T-cell (primary cell): ENCODE results near the gene TPM3. TPM values are rescaled to one million over a fixed set of nuclear protein-coding genes. Genes with fewer than 3 reads are reported as not detected.

Experiments used
- ATAC-seq, 4 experiments: fragments of 200-7000 bp in 3 of 4; fragments of 150-1000 bp in 1 of 4; cut with Tn5 transposase; replicated peaks in 1 of 4; 1 replicate in 3 of 4; 2 replicates in 1 of 4; pipeline ENCODE4 v1.10.0; 2021; ENCODE audit warnings: moderate library complexity in 3 of 4, mild to moderate bottlenecking in 2 of 4, moderate number of reproducible peaks in 1 of 4
- CTCF ChIA-PET, 2 donors: fragments of 300-600 bp; sonication (Branson Sonifier 250); formaldehyde crosslinking; loops; one replicate each; lab custom pipeline; 2022; ENCODE audit warnings: antibody characterized with exemption in 2 of 2; lab: Charles Lee
- POLR2A ChIA-PET, 2 donors: fragments of 300-600 bp; sonication (Branson Sonifier 250); formaldehyde crosslinking; loops; one replicate each; lab custom pipeline; 2022; ENCODE audit warnings: antibody characterized with exemption in 2 of 2; lab: Charles Lee
- DNase-seq, 35 experiments: peaks; one replicate each; pipeline versions ENCODE4 v3.0.0 to v3.0.0-alpha.2; 2013 to 2023
- H3K27ac ChIP-seq: one replicate; pipeline ENCODE4 v1.5.1; 2013; ENCODE audit warnings: low read length
- H3K27me3 ChIP-seq, 2 experiments: replicated peaks in 1 of 2; 1 replicate in 1 of 2; 2 replicates in 1 of 2; pipeline versions ENCODE4 v1.6.1 to v1.7.0; 2013; ENCODE audit warnings: low read length in 1 of 2, mixed read lengths in 1 of 2; ENCODE audit not compliant: control insufficient read depth in 2 of 2, insufficient read depth in 2 of 2; ENCODE audit errors: extremely low read depth in 1 of 2
- H3K36me3 ChIP-seq, 2 donors: 1 replicate in 1 of 2; 2 replicates in 1 of 2; pipeline versions ENCODE4 v1.6.1 to v1.7.0; 2013; ENCODE audit warnings: low read length in 1 of 2; ENCODE audit not compliant: control insufficient read depth in 2 of 2, insufficient read depth in 1 of 2; ENCODE audit errors: extremely low read depth in 1 of 2
- H3K4me1 ChIP-seq, 2 experiments: 1 replicate in 1 of 2; 2 replicates in 1 of 2; pipeline versions ENCODE4 v1.6.1 to v1.7.0; 2013; ENCODE audit warnings: low read length in 2 of 2, mixed read lengths in 1 of 2; ENCODE audit not compliant: insufficient read depth in 2 of 2, control insufficient read depth in 1 of 2; ENCODE audit errors: extremely low read depth in 1 of 2
- H3K4me3 ChIP-seq, 2 donors: 1 replicate in 1 of 2; 2 replicates in 1 of 2; pipeline versions ENCODE4 v1.5.1 to v1.7.0; 2013; ENCODE audit warnings: mild to moderate bottlenecking in 2 of 2, low read length in 1 of 2, moderate library complexity in 1 of 2; ENCODE audit not compliant: control insufficient read depth in 1 of 2; ENCODE audit errors: extremely low read depth in 1 of 2
- H3K9me3 ChIP-seq: 2 replicates; pipeline ENCODE4 v1.7.0; 2013
- H3K27ac Mint-ChIP-seq, 2 donors: one replicate each; pipeline ENCODE4 v1.8.0; 2020 to 2021; ENCODE audit warnings: mild to moderate bottlenecking in 2 of 2, mixed read lengths in 2 of 2
- H3K27me3 Mint-ChIP-seq, 2 donors: one replicate each; pipeline ENCODE4 v1.8.0; 2021 to 2022; ENCODE audit warnings: mixed read lengths in 2 of 2
- H3K36me3 Mint-ChIP-seq: one replicate; pipeline ENCODE4 v1.8.0; 2021; ENCODE audit warnings: mixed read lengths
- H3K4me1 Mint-ChIP-seq, 3 donors: one replicate each; pipeline ENCODE4 v1.8.0; 2020 to 2022; ENCODE audit warnings: mixed read lengths in 3 of 3, mild to moderate bottlenecking in 1 of 3
- H3K4me3 Mint-ChIP-seq, 3 donors: one replicate each; pipeline ENCODE4 v1.8.0; 2020 to 2022; ENCODE audit warnings: mild to moderate bottlenecking in 3 of 3, mixed read lengths in 3 of 3, moderate library complexity in 3 of 3
- H3K9me3 Mint-ChIP-seq, 3 donors: one replicate each; pipeline ENCODE4 v1.8.0; 2020 to 2022; ENCODE audit warnings: mixed read lengths in 3 of 3
- WGBS: methylation state at CpG from one replicate; pipeline ENCODE4 v1.1.5; 2013; ENCODE audit warnings: missing lambda C conversion rate; ENCODE audit not compliant: insufficient coverage; 5-methylcytosine and 5-hydroxymethylcytosine counted together
- total RNA-seq, 35 experiments: library from RNA in 6 of 35; stranded (reverse) in 6 of 35; fragments of 120-200 nt in 1 of 35; gene quantifications; one replicate each; pipeline versions ENCODE4 v1.2.1 to v1.2.4 and lab custom pipeline; 2013 to 2026

Gene TPM3
- total RNA-seq, 5 donors from 2014 or later (not counting 1 experiment from before 2014, with no cell fraction given) = 340 to 396 (median 363) TPM

DNA sequence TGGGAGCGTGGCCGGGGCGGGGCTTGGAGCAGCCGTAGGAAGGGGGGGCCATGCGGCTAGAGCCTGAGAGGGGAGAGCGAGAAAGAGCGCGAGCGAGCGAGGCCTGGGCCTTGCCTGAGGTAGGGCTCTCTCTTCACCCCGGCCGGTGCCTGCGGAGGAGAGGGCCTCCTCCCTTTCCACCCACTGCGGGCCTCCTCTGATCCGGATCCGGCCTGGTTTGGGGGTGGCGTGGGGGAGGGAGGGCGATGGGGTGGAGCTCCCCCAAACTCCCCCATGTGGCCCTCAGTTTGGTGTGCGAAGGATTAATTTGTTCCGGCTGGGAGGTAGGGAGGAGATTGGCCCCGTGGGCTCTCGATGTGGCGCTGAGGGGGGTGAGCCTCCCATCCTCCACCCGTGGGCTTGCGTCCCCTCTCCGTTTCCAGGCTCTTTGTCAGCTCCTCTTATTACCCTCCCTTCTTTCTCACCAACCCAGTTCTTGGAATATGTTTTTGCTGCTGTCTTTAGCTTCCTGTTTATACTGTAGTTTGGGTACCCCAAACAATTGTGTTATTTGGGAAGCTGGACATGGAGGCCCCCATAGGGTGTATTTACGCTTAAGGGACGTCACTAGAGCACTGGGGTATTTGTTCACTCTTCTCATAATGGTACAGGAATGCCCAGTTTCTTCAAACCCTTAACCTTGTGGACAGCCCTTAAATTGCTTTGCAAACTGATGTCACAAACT is 29.5 kb upstream of the TPM3 start:
- Mint-ChIP-seq H3K36me3 (peaks cover 37% of the 10 kb centered on the region), H3K27me3 (no peaks in the 10 kb centered on the region), H3K27ac (peak overlapping the region; percentile 98 to 99), H3K9me3 (no peaks in the 10 kb centered on the region), H3K4me3 (peak overlapping the region; percentile 88 to 99 (median 96)), H3K4me1 (peaks cover 76 to 80% (median 77%) of the 10 kb centered on the region in 3 donors)
- Histone ChIP-seq H3K4me3 (peak overlapping the region; percentile 41 to 96), H3K9me3 (no peaks in the 10 kb centered on the region), H3K36me3 (peaks cover 6 to 32% of the 10 kb centered on the region in 2 donors), H3K27me3 (no peaks in the 10 kb centered on the region), H3K4me1 (peaks cover 35% of the 10 kb centered on the region in 2 experiments), H3K27ac (peak overlapping the region; percentile 96)
- CTCF ChIA-PET = interaction anchor here in 1 of 2 donors (0.5 to 1.9 kb wide), 5 partner anchors 22 to 114 kb away, joined by 3 to 9 read pairs (median 5); partner anchors contain the start of gene HAX1
- peak; percentile 49 to 81 (median 73) for DNase-seq
- peak; percentile 42 to 50 (median 49) for ATAC-seq
- POLR2A ChIA-PET = interaction anchor here (0.5 to 1.5 kb wide), 3 partner anchors 64 to 549 kb away, joined by 3 to 4 read pairs (median 3); partner anchors contain the start of gene INTS3 (in 1 of the 2)
- WGBS = no CpG with 5 or more reads among the region's 28 CpGs

DNA sequence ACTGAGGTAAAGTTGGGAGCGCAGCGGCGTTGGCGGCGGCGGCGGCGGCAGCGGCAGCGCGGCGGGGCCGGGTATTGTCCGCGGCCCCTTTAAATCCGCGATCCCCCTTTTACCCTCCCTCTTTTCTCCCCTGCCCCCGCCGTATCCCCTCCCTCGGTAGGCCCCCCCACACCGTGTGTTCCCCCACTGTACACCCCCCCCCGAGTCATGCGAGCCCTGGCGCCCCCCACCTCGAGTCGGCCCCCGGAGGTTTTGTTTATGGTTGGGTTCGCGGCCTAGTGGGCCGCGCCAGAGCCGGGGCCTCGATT is 29.0 kb upstream of the TPM3 start:
- peak overlapping the region; percentile 96 for H3K27ac ChIP-seq
- Mint-ChIP-seq H3K27ac (peak overlapping the region; percentile 98 to 99), H3K36me3 (peaks cover 32% of the 10 kb centered on the region), H3K27me3 (no peaks in the 10 kb centered on the region), H3K4me3 (peak overlapping the region; percentile 88 to 99 (median 96)), H3K4me1 (peaks cover 74 to 78% (median 77%) of the 10 kb centered on the region in 3 donors), H3K9me3 (no peaks in the 10 kb centered on the region)
- ChIA-PET CTCF (interaction anchor here (0.5 to 2.3 kb wide), 7 partner anchors 22 to 115 kb away, joined by 3 to 9 read pairs (median 5); partner anchors contain the start of gene HAX1 (in 1 of the 2)), POLR2A (interaction anchor here in 1 of 2 donors (0.6 to 1.5 kb wide), 4 partner anchors 41 to 265 kb away, joined by 3 to 4 read pairs (median 3); no protein-coding TSS in a partner anchor)
- H3K9me3 ChIP-seq = no peaks in the 10 kb centered on the region
- H3K36me3 ChIP-seq = peaks cover 6 to 31% of the 10 kb centered on the region in 2 donors
- H3K27me3 ChIP-seq = no peaks in the 10 kb centered on the region
- peak overlapping the region; percentile 41 to 96 for H3K4me3 ChIP-seq
- ATAC-seq (no peak), DNase-seq (no peak)
- no CpG with 5 or more reads among the region's 33 CpGs for WGBS
- peaks cover 35 to 36% of the 10 kb centered on the region in 2 experiments for H3K4me1 ChIP-seq

DNA sequence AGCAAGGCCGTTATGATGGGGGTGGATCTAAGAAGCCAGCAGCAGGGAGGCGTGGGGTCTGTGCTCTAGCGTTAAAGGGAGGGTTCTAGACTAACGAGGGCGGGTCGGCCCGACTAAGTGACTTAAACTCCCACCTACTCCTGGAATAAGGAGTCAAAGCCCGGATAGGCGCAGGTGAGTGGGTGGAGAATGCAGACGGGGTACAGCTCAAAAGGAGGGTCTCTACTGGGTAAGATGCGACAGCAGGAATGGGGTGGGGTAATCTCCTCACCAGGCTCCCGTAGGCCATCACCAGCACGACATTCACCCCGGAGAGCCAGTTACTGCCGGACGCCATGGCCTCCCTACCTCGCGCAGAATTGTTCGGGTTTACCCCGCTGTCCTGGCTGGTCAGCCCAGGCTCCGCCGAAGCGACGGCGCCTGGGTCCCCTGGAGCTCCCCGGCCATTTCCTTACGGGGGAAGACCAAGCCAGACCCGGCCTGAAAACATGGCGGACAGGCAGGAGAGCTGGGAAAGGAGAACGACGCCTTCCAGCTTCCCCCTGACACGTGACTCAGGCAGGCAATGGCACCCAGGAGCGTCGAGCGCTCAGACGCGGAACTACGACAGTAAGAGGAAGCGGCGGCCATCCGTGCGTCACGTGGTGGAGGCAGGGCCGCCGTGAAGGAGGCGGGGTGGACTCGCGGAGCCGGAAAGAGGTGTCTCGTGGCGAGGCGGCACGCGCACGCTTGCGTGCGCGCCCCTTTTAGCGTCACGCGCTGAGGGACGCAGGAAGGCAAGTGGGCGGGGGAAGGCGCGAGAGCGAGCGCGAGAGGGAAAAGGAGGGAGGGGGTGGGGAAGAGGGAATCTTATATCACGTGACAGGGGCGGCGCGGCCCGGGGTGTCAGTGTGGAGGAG is 28.4 kb upstream of the TPM3 start, which contains the start of gene UBAP2L:
Gene UBAP2L, plus strand, starts transcription at position 885 of the 899 bp plus-strand sequence. CDS start 4,169 bp downstream, outside the sequence.
- no peaks in the 10 kb centered on the region for H3K9me3 Mint-ChIP-seq
- peak; percentile 97 to 99 (median 99) for DNase-seq
- peaks cover 70 to 74% (median 71%) of the 10 kb centered on the region in 3 donors for H3K4me1 Mint-ChIP-seq
- H3K36me3 Mint-ChIP-seq = peaks cover 27% of the 10 kb centered on the region
- peak within 1 kb of the TSS; percentile 88 to 99 (median 96) for H3K4me3 Mint-ChIP-seq
- H3K27ac Mint-ChIP-seq = peak within 1 kb of the TSS; percentile 98 to 99
- Histone ChIP-seq H3K27ac (peak within 1 kb of the TSS; percentile 96), H3K36me3 (peaks cover 6 to 27% of the 10 kb centered on the region in 2 donors), H3K9me3 (no peaks in the 10 kb centered on the region), H3K27me3 (no peaks in the 10 kb centered on the region), H3K4me1 (peaks cover 35 to 36% of the 10 kb centered on the region in 2 experiments), H3K4me3 (peak within 1 kb of the TSS; percentile 96 to 100)
- ChIA-PET CTCF (interaction anchor here (0.6 to 2.3 kb wide), 6 partner anchors 21 to 339 kb away, joined by 3 to 9 read pairs (median 6); partner anchors contain the start of gene HAX1 (in 1 of the 2)), POLR2A (interaction anchor here (0.6 to 1.9 kb wide), 6 partner anchors 40 to 585 kb away, joined by 3 to 9 read pairs (median 4); partner anchors contain the start of gene RPS27 (in 1 of the 2))
- WGBS = under 1% methylated on average over 59 of the region's 73 CpGs
- peak; percentile 89 to 92 (median 90) for ATAC-seq
- no peaks in the 10 kb centered on the region for H3K27me3 Mint-ChIP-seq

DNA sequence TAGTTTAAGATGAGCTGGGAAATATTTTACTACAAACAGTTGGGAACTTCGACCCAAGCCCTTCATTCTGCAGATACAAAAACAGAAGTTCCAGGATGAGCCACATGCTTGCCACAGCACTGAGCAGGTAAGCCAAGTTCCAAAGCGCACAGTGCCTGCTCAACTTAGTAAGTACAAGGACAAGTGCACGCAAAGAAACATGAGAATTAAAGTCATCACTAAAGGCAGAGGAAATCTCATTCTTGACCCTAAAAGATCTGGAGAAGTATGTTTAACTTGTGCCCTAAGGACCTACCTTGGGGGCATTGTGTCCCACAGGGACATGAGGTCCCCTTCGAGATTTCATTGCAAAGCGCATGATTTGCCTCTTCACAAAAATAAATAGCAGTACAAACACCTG is 27.6 kb upstream of the TPM3 start:
- Histone ChIP-seq H3K9me3 (no peaks in the 10 kb centered on the region), H3K27me3 (no peaks in the 10 kb centered on the region), H3K27ac (peak overlapping the region; percentile 96), H3K4me1 (peaks cover 35 to 36% of the 10 kb centered on the region in 2 experiments), H3K4me3 (peak overlapping the region; percentile 96 to 100), H3K36me3 (peaks cover 6 to 25% of the 10 kb centered on the region in 2 donors)
- peak overlapping the region; percentile 88 to 99 (median 96) for H3K4me3 Mint-ChIP-seq
- peak in 2 of 35 experiments; percentile 3 to 23 for DNase-seq
- H3K9me3 Mint-ChIP-seq = no peaks in the 10 kb centered on the region
- WGBS = 13% methylated on average over 2 of the region's 5 CpGs
- H3K36me3 Mint-ChIP-seq = peaks cover 27% of the 10 kb centered on the region
- POLR2A ChIA-PET = interaction anchor here (0.6 to 1.9 kb wide), 8 partner anchors 10 to 229 kb away, joined by 3 to 9 read pairs (median 4); partner anchors contain the start of gene RPS27 (in 1 of the 2)
- peak overlapping the region; percentile 97 to 99 for H3K27ac Mint-ChIP-seq
- no peaks in the 10 kb centered on the region for H3K27me3 Mint-ChIP-seq
- ATAC-seq = no peak
- peaks cover 62 to 67% (median 63%) of the 10 kb centered on the region in 3 donors for H3K4me1 Mint-ChIP-seq
- CTCF ChIA-PET = interaction anchor here in 1 of 2 donors (1.2 to 2.3 kb wide), 3 partner anchors 20 to 340 kb away, joined by 3 to 8 read pairs (median 8); no protein-coding TSS in a partner anchor

DNA sequence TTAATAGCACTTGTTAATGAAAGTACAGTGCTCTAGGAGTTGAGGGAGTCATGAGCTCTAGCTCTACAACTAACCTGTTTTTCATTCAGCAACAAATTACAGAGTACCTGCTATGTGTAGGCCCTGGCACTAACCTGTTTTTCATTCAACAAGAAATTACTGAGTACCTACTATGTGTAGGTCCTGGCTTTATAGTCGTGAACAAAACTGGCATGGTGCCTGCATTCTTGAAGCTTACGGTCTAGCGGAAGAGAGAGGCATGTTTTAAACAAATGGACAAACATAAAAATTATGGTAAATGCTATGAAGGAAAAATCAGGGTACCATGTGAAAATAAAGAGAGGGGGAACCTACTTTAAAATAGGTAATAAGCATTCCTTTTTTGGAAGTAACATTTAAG is 26.6 kb upstream of the TPM3 start:
- no CpG with 5 or more reads among the region's 3 CpGs for WGBS
- no peaks in the 10 kb centered on the region for H3K9me3 Mint-ChIP-seq
- no peak overlapping the region for H3K27ac ChIP-seq
- CTCF ChIA-PET = interaction anchor here in 1 of 2 donors (0.6 to 2.3 kb wide), 4 partner anchors 20 to 125 kb away, joined by 3 to 8 read pairs (median 6); no protein-coding TSS in a partner anchor
- ATAC-seq (no peak), DNase-seq (no peak)
- POLR2A ChIA-PET = interaction anchor here (0.7 to 1.9 kb wide), 6 partner anchors 11 to 228 kb away, joined by 3 to 9 read pairs (median 4); partner anchors contain the start of gene RPS27 (in 1 of the 2)
- H3K27me3 Mint-ChIP-seq = no peaks in the 10 kb centered on the region
- no peaks in the 10 kb centered on the region for H3K27me3 ChIP-seq
- no peak overlapping the region for H3K4me3 ChIP-seq
- H3K4me1 Mint-ChIP-seq = peaks cover 53 to 62% (median 57%) of the 10 kb centered on the region in 3 donors
- H3K27ac Mint-ChIP-seq = peak overlapping the region; percentile 68 to 97
- H3K36me3 ChIP-seq = peaks cover 6 to 35% of the 10 kb centered on the region in 2 donors
- H3K9me3 ChIP-seq = no peaks in the 10 kb centered on the region
- H3K36me3 Mint-ChIP-seq = peaks cover 29% of the 10 kb centered on the region
- peak overlapping the region; percentile 88 to 99 (median 96) for H3K4me3 Mint-ChIP-seq
- H3K4me1 ChIP-seq = peaks cover 29 to 36% of the 10 kb centered on the region in 2 experiments
